Measurements from ENCODE around the gene PSME4.

PSME4 gene

DNA sequence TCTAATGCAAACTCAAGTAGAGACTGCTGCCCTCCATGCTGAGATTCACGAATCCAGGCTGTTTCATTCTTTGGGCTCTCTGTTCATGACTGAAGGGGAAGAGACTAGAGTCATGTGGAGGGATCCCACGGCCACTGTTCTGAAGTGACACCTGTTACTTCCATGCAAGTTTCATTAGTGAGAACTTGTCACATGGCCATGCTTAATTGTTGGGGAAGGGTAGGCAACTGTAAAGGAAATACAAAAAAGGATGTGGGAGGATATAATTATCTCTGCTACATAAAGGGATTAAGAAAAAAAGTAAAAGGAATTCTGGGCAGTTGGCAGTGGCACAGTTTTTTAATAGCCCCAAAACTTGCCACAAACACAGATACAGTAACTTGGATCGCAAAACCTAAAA lies 28.0 kb upstream of the PSME4 start:
- no peaks in the 10 kb centered on the region for H3K9me3 ChIP-seq (replicated peaks; ENCODE audit: insufficient read depth, low read length)
- TF ChIP-seq EZH2 (optimal IDR thresholded peaks at IDR 0.05; ENCODE audit: low read depth, low read length): no peak
- TF ChIP-seq EZH2phosphoT487 (IDR thresholded peaks at IDR 0.05; ENCODE audit: low read length): no peak
- TF ChIP-seq CTCF (IDR thresholded peaks at IDR 0.05; ENCODE audit: low read length): no peak
- H3K4me3 ChIP-seq (ENCODE audit: low read length): no peak overlapping the region
- H3K36me3 ChIP-seq (replicated peaks; ENCODE audit: insufficient read depth, low read length): no peaks in the 10 kb centered on the region
- peaks cover 14% of the 10 kb centered on the region for H3K4me1 ChIP-seq (ENCODE audit: low read length)
- peak; percentile 18 for DNase-seq
- no peak overlapping the region for H3K9ac ChIP-seq (ENCODE audit: low read length)
- H4K20me1 ChIP-seq (ENCODE audit: insufficient read depth, low read length): no peaks in the 10 kb centered on the region
- H3K27ac ChIP-seq (ENCODE audit: low read length): peak overlapping the region; percentile 14; the same call in 1 of the 2 replicates
- no peaks in the 10 kb centered on the region for H3K27me3 ChIP-seq (replicated peaks; ENCODE audit: insufficient read depth, low read length)
- H3K79me2 ChIP-seq (ENCODE audit: low read length): no peaks in the 10 kb centered on the region
- peak overlapping the region; percentile 14 for H2AFZ ChIP-seq (ENCODE audit: low read length)
- 0 out of 2 replicates have a peak, but pooled peaks cover 4% of the 10 kb centered on the region for H3F3A ChIP-seq (ENCODE audit: insufficient read depth, low read length)
- H3K9me2 ChIP-seq (replicated peaks; ENCODE audit: insufficient read depth, low read length): no peaks in the 10 kb centered on the region
- peak overlapping the region; percentile 38 for H3K4me2 ChIP-seq (ENCODE audit: low read depth, low read length)

- Histone ChIP-seq H3K9me2 (replicated peaks; ENCODE audit: insufficient read depth, low read length) (no peaks in the 10 kb centered on the region), H3K9me3 (replicated peaks; ENCODE audit: insufficient read depth, low read length) (no peaks in the 10 kb centered on the region), H3K27ac (ENCODE audit: low read length) (no peak overlapping the region), H2AFZ (ENCODE audit: low read length) (no peak overlapping the region), H3K79me2 (ENCODE audit: low read length) (no peaks in the 10 kb centered on the region), H3K27me3 (replicated peaks; ENCODE audit: insufficient read depth, low read length) (no peaks in the 10 kb centered on the region), H3F3A (ENCODE audit: insufficient read depth, low read length) (0 out of 2 replicates have a peak, but pooled peaks cover 4% of the 10 kb centered on the region), H3K9ac (ENCODE audit: low read length) (no peak overlapping the region), H3K4me3 (ENCODE audit: low read length) (no peak overlapping the region), H4K20me1 (ENCODE audit: insufficient read depth, low read length) (no peaks in the 10 kb centered on the region), H3K4me2 (ENCODE audit: low read depth, low read length) (no peak overlapping the region), H3K36me3 (replicated peaks; ENCODE audit: insufficient read depth, low read length) (no peaks in the 10 kb centered on the region), H3K4me1 (ENCODE audit: low read length) (peaks cover 14% of the 10 kb centered on the region)
- no peak for DNase-seq
- TF ChIP-seq EZH2phosphoT487 (IDR thresholded peaks at IDR 0.05; ENCODE audit: low read length) (no peak), CTCF (IDR thresholded peaks at IDR 0.05; ENCODE audit: low read length) (no peak), EZH2 (optimal IDR thresholded peaks at IDR 0.05; ENCODE audit: low read depth, low read length) (no peak)
Measured at GRCh38 chr2:53994818-53995808, 24.3 kb upstream of the PSME4 start.

GRCh38 chr2:53991948-53992347 lies 21.2 kb upstream of the PSME4 start:
- TF ChIP-seq CTCF (IDR thresholded peaks at IDR 0.05; ENCODE audit: low read length) (no peak), EZH2 (optimal IDR thresholded peaks at IDR 0.05; ENCODE audit: low read depth, low read length) (no peak), EZH2phosphoT487 (IDR thresholded peaks at IDR 0.05; ENCODE audit: low read length) (no peak)
- no peaks in the 10 kb centered on the region for H3K36me3 ChIP-seq (replicated peaks; ENCODE audit: insufficient read depth, low read length)
- H3F3A ChIP-seq (ENCODE audit: insufficient read depth, low read length): peaks cover 12% of the 10 kb centered on the region; the same call in 1 of the 2 replicates
- no peaks in the 10 kb centered on the region for H3K27me3 ChIP-seq (replicated peaks; ENCODE audit: insufficient read depth, low read length)
- no peak overlapping the region for H3K4me2 ChIP-seq (ENCODE audit: low read depth, low read length)
- no peaks in the 10 kb centered on the region for H3K9me2 ChIP-seq (replicated peaks; ENCODE audit: insufficient read depth, low read length)
- H4K20me1 ChIP-seq (ENCODE audit: insufficient read depth, low read length): no peaks in the 10 kb centered on the region
- peaks cover 10% of the 10 kb centered on the region for H3K4me1 ChIP-seq (ENCODE audit: low read length)
- no peaks in the 10 kb centered on the region for H3K9me3 ChIP-seq (replicated peaks; ENCODE audit: insufficient read depth, low read length)
- no peak overlapping the region for H3K4me3 ChIP-seq (ENCODE audit: low read length)
- H3K9ac ChIP-seq (ENCODE audit: low read length): no peak overlapping the region
- no peak overlapping the region for H3K27ac ChIP-seq (ENCODE audit: low read length)
- DNase-seq: no peak
- no peaks in the 10 kb centered on the region for H3K79me2 ChIP-seq (ENCODE audit: low read length)
- H2AFZ ChIP-seq (ENCODE audit: low read length): no peak overlapping the region
